Mammary epithelial cell (primary cell): ENCODE results near the gene MRPL17.

ENCODE experiments used
- EZH2 ChIP-seq: IDR thresholded peaks from 2 replicates; pipeline ENCODE4 v1.6.1; 2012; ENCODE audit warnings: low read length, inconsistent platforms, borderline replicate concordance
- TF ChIP-seq, protein P1 (sequence below), 2 donors: IDR thresholded peaks in 1 of 2; conservative IDR thresholded peaks in 1 of 2; 2 replicates each; pipeline ENCODE4 v1.5.1; 2011 to 2012; ENCODE audit warnings: inconsistent platforms in 2 of 2, low read length in 2 of 2, mild to moderate bottlenecking in 2 of 2, control low read depth in 1 of 2, low read depth in 1 of 2; ENCODE audit not compliant: insufficient read depth in 1 of 2; ENCODE audit errors: extremely low read depth in 1 of 2

- TF ChIP-seq, protein P1, sequence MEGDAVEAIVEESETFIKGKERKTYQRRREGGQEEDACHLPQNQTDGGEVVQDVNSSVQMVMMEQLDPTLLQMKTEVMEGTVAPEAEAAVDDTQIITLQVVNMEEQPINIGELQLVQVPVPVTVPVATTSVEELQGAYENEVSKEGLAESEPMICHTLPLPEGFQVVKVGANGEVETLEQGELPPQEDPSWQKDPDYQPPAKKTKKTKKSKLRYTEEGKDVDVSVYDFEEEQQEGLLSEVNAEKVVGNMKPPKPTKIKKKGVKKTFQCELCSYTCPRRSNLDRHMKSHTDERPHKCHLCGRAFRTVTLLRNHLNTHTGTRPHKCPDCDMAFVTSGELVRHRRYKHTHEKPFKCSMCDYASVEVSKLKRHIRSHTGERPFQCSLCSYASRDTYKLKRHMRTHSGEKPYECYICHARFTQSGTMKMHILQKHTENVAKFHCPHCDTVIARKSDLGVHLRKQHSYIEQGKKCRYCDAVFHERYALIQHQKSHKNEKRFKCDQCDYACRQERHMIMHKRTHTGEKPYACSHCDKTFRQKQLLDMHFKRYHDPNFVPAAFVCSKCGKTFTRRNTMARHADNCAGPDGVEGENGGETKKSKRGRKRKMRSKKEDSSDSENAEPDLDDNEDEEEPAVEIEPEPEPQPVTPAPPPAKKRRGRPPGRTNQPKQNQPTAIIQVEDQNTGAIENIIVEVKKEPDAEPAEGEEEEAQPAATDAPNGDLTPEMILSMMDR (conservative IDR thresholded peaks at IDR 0.05 in 1 of 2, IDR thresholded peaks at IDR 0.05 in 1 of 2; ENCODE audit: extremely low read depth in 1 of 2, insufficient read depth in 1 of 2, low read depth in 1 of 2, low read length in 2 of 2), result no peak
- TF ChIP-seq EZH2, result no peak
These were observed 31.0 kb downstream of the MRPL17 start for GRCh38 chr11:6652182-6652581.
